H9 (cell line): ENCODE results near the gene CUL2. TPM values are rescaled to one million over a fixed set of nuclear protein-coding genes. Genes with fewer than 3 reads are reported as not detected.

Source experiments
- DNase-seq: peaks from one replicate; pipeline ENCODE4 v3.0.0-alpha.2; 2017
- H2AFZ ChIP-seq: one replicate; pipeline ENCODE4 v1.6.1; 2013; ENCODE audit warnings: mild to moderate bottlenecking, low read length, control low read depth, moderate library complexity
- H2AK5ac ChIP-seq: 2 replicates; pipeline ENCODE4 v1.6.1; 2013; ENCODE audit warnings: low read length, control low read depth, mixed read lengths; ENCODE audit not compliant: insufficient read length
- H2BK120ac ChIP-seq: one replicate; pipeline ENCODE4 v1.6.1; 2013; ENCODE audit warnings: low read depth, mild to moderate bottlenecking, low read length, control low read depth, inconsistent platforms; ENCODE audit not compliant: poor library complexity, severe bottlenecking
- H2BK12ac ChIP-seq: 2 replicates; pipeline ENCODE4 v1.6.1; 2013; ENCODE audit warnings: low read length, control low read depth, mixed read lengths, low read depth; ENCODE audit not compliant: insufficient read length
- H2BK15ac ChIP-seq: 2 replicates; pipeline ENCODE4 v1.6.1; 2013; ENCODE audit warnings: low read depth, low read length, control low read depth
- H2BK20ac ChIP-seq: one replicate; pipeline ENCODE4 v1.6.1; 2013; ENCODE audit warnings: low read depth, mild to moderate bottlenecking, low read length, control low read depth, inconsistent platforms; ENCODE audit not compliant: poor library complexity, severe bottlenecking
- H2BK5ac ChIP-seq: 2 replicates; pipeline ENCODE4 v1.6.1; 2013; ENCODE audit warnings: low read length, control low read depth, mixed read lengths; ENCODE audit not compliant: insufficient read length
- H3K14ac ChIP-seq: 2 replicates; pipeline ENCODE4 v1.6.1; 2013; ENCODE audit warnings: low read length, control low read depth; ENCODE audit not compliant: insufficient read depth
- H3K18ac ChIP-seq: 2 replicates; pipeline ENCODE4 v1.6.1; 2013; ENCODE audit warnings: low read depth, mild to moderate bottlenecking, mixed read lengths, low read length, control low read depth; ENCODE audit not compliant: insufficient read length
- H3K23ac ChIP-seq: 2 replicates; pipeline ENCODE4 v1.6.1; 2013; ENCODE audit warnings: low read length, control low read depth, mixed read lengths, low read depth; ENCODE audit not compliant: insufficient read length
- H3K23me2 ChIP-seq: 2 replicates; pipeline ENCODE4 v1.6.1; 2013; ENCODE audit warnings: low read depth, mild to moderate bottlenecking, mixed read lengths, low read length, control low read depth; ENCODE audit not compliant: insufficient read length, poor library complexity, severe bottlenecking
- H3K27ac ChIP-seq: 2 replicates; pipeline ENCODE4 v1.5.1; 2013; ENCODE audit warnings: low read length, control low read depth, mixed read lengths, low read depth; ENCODE audit not compliant: insufficient read length
- H3K27me3 ChIP-seq: 2 replicates; pipeline ENCODE4 v1.6.1; 2013; ENCODE audit warnings: low read length, control low read depth, inconsistent platforms; ENCODE audit not compliant: insufficient read depth
- H3K4ac ChIP-seq: 2 replicates; pipeline ENCODE4 v1.6.1; 2013; ENCODE audit warnings: low read depth, mild to moderate bottlenecking, control low read depth, inconsistent platforms, low read length, moderate library complexity
- H3K4me1 ChIP-seq: 2 replicates; pipeline ENCODE4 v1.6.1; 2013; ENCODE audit warnings: low read length, control low read depth, inconsistent platforms; ENCODE audit not compliant: insufficient read depth
- H3K4me2 ChIP-seq: 2 replicates; pipeline ENCODE4 v1.6.1; 2013; ENCODE audit warnings: low read length, control low read depth, mixed read lengths; ENCODE audit not compliant: insufficient read length, insufficient read depth
- H3K56ac ChIP-seq: 2 replicates; pipeline ENCODE4 v1.6.1; 2013; ENCODE audit warnings: low read depth, mild to moderate bottlenecking, mixed read lengths, low read length, control low read depth; ENCODE audit not compliant: insufficient read length
- H3K79me1 ChIP-seq: 2 replicates; pipeline ENCODE4 v1.6.1; 2013; ENCODE audit warnings: low read depth, mild to moderate bottlenecking, moderate library complexity, low read length, control low read depth, inconsistent platforms; ENCODE audit not compliant: insufficient read depth, poor library complexity, severe bottlenecking
- H3K79me2 ChIP-seq: 2 replicates; pipeline ENCODE4 v1.6.1; 2013; ENCODE audit warnings: low read length, control low read depth, inconsistent platforms; ENCODE audit not compliant: insufficient read depth
- H3K9ac ChIP-seq: 2 replicates; pipeline ENCODE4 v1.6.1; 2013; ENCODE audit warnings: low read length, control low read depth, mixed read lengths; ENCODE audit not compliant: insufficient read length; ENCODE audit errors: extremely low read depth
- H3K9me3 ChIP-seq: one replicate; pipeline ENCODE4 v1.6.1; 2013; ENCODE audit warnings: low read depth, low read length, inconsistent platforms; ENCODE audit not compliant: control insufficient read depth
- H3T11ph ChIP-seq: one replicate; pipeline ENCODE4 v1.6.1; 2013; ENCODE audit warnings: mild to moderate bottlenecking, low read length, control low read depth, inconsistent platforms
- H4K20me1 ChIP-seq: one replicate; pipeline ENCODE4 v1.6.1; 2013; ENCODE audit not compliant: control insufficient read depth, insufficient read length, insufficient read depth
- H4K5ac ChIP-seq: 2 replicates; pipeline ENCODE4 v1.6.1; 2013; ENCODE audit warnings: low read depth, mild to moderate bottlenecking, mixed read lengths, low read length, control low read depth; ENCODE audit not compliant: insufficient read length
- H4K8ac ChIP-seq: replicated peaks from 2 replicates; pipeline ENCODE4 v1.6.1; 2013; ENCODE audit warnings: low read length, control low read depth, mixed read lengths, low read depth; ENCODE audit not compliant: insufficient read length
- H4K91ac ChIP-seq: 2 replicates; pipeline ENCODE4 v1.6.1; 2013; ENCODE audit warnings: low read depth, mild to moderate bottlenecking, moderate library complexity, mixed read lengths, low read length, control low read depth; ENCODE audit not compliant: insufficient read length
- H3K27ac Mint-ChIP-seq, 3 experiments: 2 replicates in 2 of 3; 3 replicates in 1 of 3; pipeline ENCODE4 v1.8.0; 2020 to 2021; ENCODE audit warnings: mixed read lengths in 3 of 3, mild to moderate bottlenecking in 1 of 3, moderate library complexity in 1 of 3
- H3K27me3 Mint-ChIP-seq: 2 replicates; pipeline ENCODE4 v1.8.0; 2021; ENCODE audit warnings: low read depth, mild to moderate bottlenecking, moderate library complexity, mixed read lengths
- H3K36me3 Mint-ChIP-seq, 3 experiments: 2 replicates in 2 of 3; 3 replicates in 1 of 3; pipeline ENCODE4 v1.8.0; 2020 to 2021; ENCODE audit warnings: low read depth in 3 of 3, mixed read lengths in 3 of 3; ENCODE audit not compliant: insufficient read depth in 1 of 3
- H3K4me1 Mint-ChIP-seq, 2 experiments: 2 replicates each; pipeline ENCODE4 v1.8.0; 2020; ENCODE audit warnings: mixed read lengths in 2 of 2
- H3K4me3 Mint-ChIP-seq, 2 experiments: 2 replicates in 1 of 2; 3 replicates in 1 of 2; pipeline ENCODE4 v1.8.0; 2020 to 2021; ENCODE audit warnings: mild to moderate bottlenecking in 2 of 2, mixed read lengths in 2 of 2, moderate library complexity in 1 of 2
- H3K9me3 Mint-ChIP-seq, 2 experiments: 2 replicates in 1 of 2; 3 replicates in 1 of 2; pipeline ENCODE4 v1.8.0; 2020; ENCODE audit warnings: mild to moderate bottlenecking in 2 of 2, mixed read lengths in 2 of 2, moderate library complexity in 1 of 2
- CTCF ChIP-seq: fragments of 200-600 bp; sonication (generic); conservative IDR thresholded peaks from 3 replicates; pipeline ENCODE4 v1.8.0; 2021; ENCODE audit warnings: antibody characterized with exemption, mild to moderate bottlenecking
- WGBS: extraction: QIAGEN DNeasy Blood & Tissue Kit; methylation state at CpG from one replicate; pipeline ENCODE4 v1.1.7; 2013; ENCODE audit warnings: missing lambda C conversion rate, low lambda C conversion rate, mixed read lengths; ENCODE audit not compliant: insufficient read length; ENCODE audit errors: extremely low coverage; 5-methylcytosine and 5-hydroxymethylcytosine counted together
- total RNA-seq: library from RNA; stranded (reverse); gene quantifications from 2 replicates; pipeline ENCODE4 v1.2.1, GENCODE V29; 2021

CUL2 gene
- total RNA-seq, 1 experiment from 2014 or later = 43.3 TPM

GRCh38 chr10:34999532-34999931 is 90.6 kb downstream of the CUL2 start:
- Mint-ChIP-seq H3K4me3 (no peak overlapping the region), H3K27me3 (peaks cover 5% of the 10 kb centered on the region), H3K36me3 (no peaks in the 10 kb centered on the region), H3K4me1 (peaks cover 23 to 29% of the 10 kb centered on the region in 2 experiments), H3K9me3 (no peaks in the 10 kb centered on the region), H3K27ac (no peak overlapping the region; a peak in 1 of 7 replicates)
- Histone ChIP-seq H2AK5ac (no peak overlapping the region), H2BK20ac (no peak overlapping the region), H3K23me2 (no peaks in the 10 kb centered on the region), H3K27me3 (peaks cover 3% of the 10 kb centered on the region; the same call in 1 of the 2 replicates), H4K5ac (no peak overlapping the region), H3K9me3 (no peaks in the 10 kb centered on the region), H3K14ac (no peak overlapping the region), H4K91ac (no peak overlapping the region), H3K56ac (no peak overlapping the region), H4K20me1 (no peaks in the 10 kb centered on the region), H3K4me2 (no peak overlapping the region), H2BK15ac (no peak overlapping the region), H3K9ac (no peak overlapping the region), H3K79me2 (no peaks in the 10 kb centered on the region), H3K4ac (no peak overlapping the region), H2BK5ac (no peak overlapping the region), H3K4me1 (peaks cover 10% of the 10 kb centered on the region), H2AFZ (no peak overlapping the region), H3K79me1 (no peaks in the 10 kb centered on the region), H4K8ac (no peak overlapping the region), H3K23ac (no peak overlapping the region), H3K18ac (no peak overlapping the region), H2BK12ac (no peak overlapping the region), H3T11ph (no peak overlapping the region), H3K27ac (no peak overlapping the region), H2BK120ac (no peak overlapping the region)
- DNase-seq = no peak
- no peak for TF ChIP-seq CTCF
- no CpG with 5 or more reads among the region's 5 CpGs for WGBS
